ENCODE data around the gene MC2R.

MC2R gene

DNA sequence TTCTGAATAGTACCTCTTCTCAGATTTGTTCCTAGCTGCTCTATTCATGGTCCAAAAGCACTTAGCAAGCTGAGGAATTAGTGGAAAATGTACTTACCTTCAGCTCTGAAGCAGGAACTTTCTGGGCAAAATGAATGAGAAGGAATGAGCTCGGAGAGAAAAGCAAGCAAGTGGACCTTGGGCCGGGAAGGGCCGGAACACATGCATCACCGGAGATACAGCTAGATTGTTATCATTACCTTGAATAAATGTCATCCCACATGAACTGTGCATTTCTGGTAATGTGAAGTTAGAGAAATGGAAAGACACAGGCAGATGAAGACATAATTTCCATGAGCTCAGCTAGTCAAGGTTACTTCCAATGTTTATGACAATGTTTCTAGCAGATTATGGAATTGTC lies at the start of gene MC2R:
Gene MC2R (minus strand): TSS at position 146 of the 400 bp plus-strand sequence. CDS start 30,018 bp downstream, outside the sequence.
- Mint-ChIP-seq H3K27ac (no peak within 1 kb of the TSS), H3K27me3 (peaks cover 8% of the 10 kb centered on the region)

DNA sequence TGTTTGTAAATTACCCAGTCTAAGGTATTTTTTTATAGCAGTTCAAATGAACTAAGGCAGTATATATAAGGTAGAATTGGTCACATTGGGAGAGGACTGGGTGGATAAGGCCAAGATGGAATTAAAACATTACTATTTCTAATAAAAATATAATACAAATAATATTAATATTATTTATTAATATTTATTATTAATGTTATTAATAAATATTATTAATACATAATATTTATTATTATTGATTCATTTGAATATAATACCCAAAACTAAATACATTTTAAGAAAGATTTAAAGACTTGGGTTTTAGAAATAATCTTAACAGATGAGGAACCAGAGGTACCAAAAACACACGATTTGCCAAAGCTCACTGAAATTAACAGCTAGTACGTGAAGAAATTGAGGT lies 30.5 kb upstream of the MC2R start:
- no peaks in the 10 kb centered on the region for H3K4me1 Mint-ChIP-seq
- DNase-seq (no peak), ATAC-seq (no peak)
- peaks cover 0 to 23% of the 10 kb centered on the region in 2 donors for H3K9me3 Mint-ChIP-seq
- H3K27ac Mint-ChIP-seq: no peak overlapping the region
- H3K4me3 Mint-ChIP-seq: no peak overlapping the region
- no peaks in the 10 kb centered on the region for H3K27me3 Mint-ChIP-seq

More for the DNA sequence above, at the start of gene MC2R:
- Mint-ChIP-seq H3K4me3 (no peak within 1 kb of the TSS), H3K4me1 (no peaks in the 10 kb centered on the region), H3K9me3 (no peaks in the 10 kb centered on the region)
- ATAC-seq (no peak), DNase-seq (no peak)

DNA sequence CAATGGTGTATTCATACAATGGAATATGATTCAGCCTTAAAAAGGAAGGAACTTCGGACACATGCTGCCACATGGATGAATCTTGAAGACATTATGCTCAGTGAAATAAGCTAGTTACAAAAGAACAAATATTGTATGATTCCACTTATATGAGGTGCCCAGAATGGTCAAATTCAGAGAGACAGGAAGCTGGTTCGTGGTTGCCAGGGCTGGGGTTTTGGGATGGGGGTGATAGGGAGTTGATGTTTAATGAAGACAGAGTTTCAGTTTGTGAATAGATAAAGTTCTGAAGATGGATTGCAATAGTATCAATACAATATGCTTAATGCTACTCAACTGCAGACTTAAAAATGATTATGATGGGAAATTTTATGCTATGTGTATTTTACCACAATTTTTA lies 28.0 kb upstream of the MC2R start:
- Mint-ChIP-seq H3K27ac (no peak overlapping the region), H3K9me3 (peaks cover 0 to 23% of the 10 kb centered on the region in 2 donors), H3K27me3 (peaks cover 8% of the 10 kb centered on the region), H3K4me1 (peaks cover 6% of the 10 kb centered on the region), H3K4me3 (no peak overlapping the region)
- DNase-seq (no peak), ATAC-seq (no peak)

DNA sequence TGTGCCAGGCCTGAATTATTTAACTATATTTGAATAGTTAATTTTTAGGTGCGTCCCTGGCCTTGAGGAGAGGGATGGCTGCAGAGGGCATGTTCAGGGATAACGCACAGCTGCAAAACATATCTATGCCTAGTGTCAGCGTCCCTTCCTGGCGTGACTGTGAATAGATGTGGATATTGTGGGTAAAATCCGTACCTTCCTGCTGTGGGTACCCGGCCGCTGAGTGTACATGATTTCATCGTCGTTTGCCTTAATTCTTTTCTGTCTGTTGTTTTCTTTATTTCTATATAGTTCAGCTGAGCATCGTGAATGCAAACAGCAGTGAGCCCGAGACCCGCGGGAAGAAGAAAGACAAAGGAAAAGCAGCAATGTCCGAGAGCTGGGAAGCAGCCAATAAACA lies 25.0 kb upstream of the MC2R start:
- ATAC-seq: no peak
- H3K9me3 Mint-ChIP-seq: peaks cover 0 to 7% of the 10 kb centered on the region in 2 donors
- H3K27me3 Mint-ChIP-seq: peaks cover 8% of the 10 kb centered on the region
- no peak overlapping the region for H3K27ac Mint-ChIP-seq
- H3K4me1 Mint-ChIP-seq: peaks cover 6% of the 10 kb centered on the region
- H3K4me3 Mint-ChIP-seq: no peak overlapping the region
- DNase-seq: no peak

DNA sequence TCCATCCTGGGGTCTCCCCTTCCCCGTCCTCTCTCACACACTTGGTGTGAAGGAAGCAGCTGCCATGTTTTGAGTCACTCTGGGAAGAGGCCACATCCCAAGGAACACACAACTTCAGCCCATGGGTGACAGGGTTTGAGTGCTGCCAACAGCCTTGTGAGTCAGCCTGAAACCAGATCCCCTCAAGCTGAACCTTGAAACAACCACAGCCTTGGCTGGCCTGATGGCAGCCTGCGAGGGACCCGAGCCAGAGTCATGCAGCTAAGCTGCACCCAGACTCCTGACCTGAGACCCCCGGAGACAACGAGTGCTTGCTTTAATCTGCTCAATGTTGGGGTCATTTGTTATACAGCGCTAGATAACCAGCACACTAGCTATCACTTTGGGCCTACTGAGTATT lies 19.3 kb upstream of the MC2R start:
- H3K9me3 Mint-ChIP-seq: peaks cover 0 to 9% of the 10 kb centered on the region in 2 donors
- no peak overlapping the region for H3K27ac Mint-ChIP-seq
- peaks cover 8% of the 10 kb centered on the region for H3K27me3 Mint-ChIP-seq
- H3K4me3 Mint-ChIP-seq: no peak overlapping the region
- no peak for DNase-seq
- H3K4me1 Mint-ChIP-seq: peaks cover 6% of the 10 kb centered on the region
- ATAC-seq: no peak

DNA sequence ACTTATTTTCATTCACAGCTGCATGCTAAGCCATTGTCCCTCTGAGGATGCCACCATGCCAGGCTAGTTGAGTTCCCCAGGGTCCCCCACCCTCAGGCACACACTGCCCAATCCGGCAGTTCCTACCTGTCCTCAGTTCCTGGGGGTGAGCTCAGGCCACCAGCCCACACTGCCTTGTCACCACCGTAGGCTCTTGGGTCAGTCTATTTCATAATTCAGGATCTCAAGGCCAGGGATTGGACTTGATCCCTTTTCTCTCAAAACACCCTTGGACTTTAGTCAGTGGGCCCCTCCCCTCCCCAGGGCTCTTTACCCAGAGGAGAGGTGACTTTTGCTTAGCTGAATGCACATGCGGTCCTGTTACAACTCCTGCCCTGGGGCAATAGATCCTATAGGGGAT lies 18.7 kb upstream of the MC2R start:
- DNase-seq (no peak), ATAC-seq (no peak)
- Mint-ChIP-seq H3K9me3 (peaks cover 0 to 15% of the 10 kb centered on the region in 2 donors), H3K27me3 (peaks cover 7% of the 10 kb centered on the region), H3K4me3 (no peak overlapping the region), H3K4me1 (peaks cover 6% of the 10 kb centered on the region), H3K27ac (no peak overlapping the region)

DNA sequence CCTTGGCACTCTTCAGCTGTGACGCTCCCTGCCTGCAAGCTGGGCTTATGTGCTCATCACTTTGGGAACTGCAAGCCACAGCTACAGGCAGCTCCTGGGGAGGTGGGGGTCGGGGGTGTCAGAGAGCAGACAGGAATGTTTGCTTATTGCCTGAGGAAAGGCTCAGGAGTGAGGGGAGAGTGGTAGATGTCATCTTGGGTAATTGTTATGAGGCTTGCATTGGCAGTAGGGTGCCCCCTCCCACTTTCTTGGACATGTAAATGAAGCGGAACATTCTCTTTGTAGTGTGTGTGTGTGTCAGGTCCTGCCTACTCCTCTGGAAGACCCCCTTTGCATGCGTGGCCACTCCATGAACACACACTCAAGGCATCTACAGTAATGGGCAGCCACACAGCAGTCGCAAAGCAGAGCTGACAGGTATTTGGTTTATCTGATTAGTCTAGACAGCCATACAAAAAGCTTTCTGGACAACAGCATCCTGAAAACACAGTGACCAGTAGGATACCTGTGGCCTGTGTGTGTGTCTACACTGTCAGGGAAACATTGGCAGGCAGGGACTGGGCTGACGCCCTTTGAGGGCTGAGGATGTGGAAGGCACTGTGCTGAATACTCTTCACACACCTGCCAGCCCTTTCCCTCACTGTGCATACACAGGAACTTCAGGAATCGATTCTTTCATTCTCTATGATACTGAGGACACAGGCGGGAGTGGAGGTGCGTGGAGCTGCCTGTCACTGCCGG lies 17.1 kb upstream of the MC2R start:
- DNase-seq: no peak
- peaks cover 0 to 19% of the 10 kb centered on the region in 2 donors for H3K9me3 Mint-ChIP-seq
- H3K4me1 Mint-ChIP-seq: no peaks in the 10 kb centered on the region
- no peak for ATAC-seq
- H3K27me3 Mint-ChIP-seq: no peaks in the 10 kb centered on the region
- no peak overlapping the region for H3K27ac Mint-ChIP-seq
- H3K4me3 Mint-ChIP-seq: no peak overlapping the region

DNA sequence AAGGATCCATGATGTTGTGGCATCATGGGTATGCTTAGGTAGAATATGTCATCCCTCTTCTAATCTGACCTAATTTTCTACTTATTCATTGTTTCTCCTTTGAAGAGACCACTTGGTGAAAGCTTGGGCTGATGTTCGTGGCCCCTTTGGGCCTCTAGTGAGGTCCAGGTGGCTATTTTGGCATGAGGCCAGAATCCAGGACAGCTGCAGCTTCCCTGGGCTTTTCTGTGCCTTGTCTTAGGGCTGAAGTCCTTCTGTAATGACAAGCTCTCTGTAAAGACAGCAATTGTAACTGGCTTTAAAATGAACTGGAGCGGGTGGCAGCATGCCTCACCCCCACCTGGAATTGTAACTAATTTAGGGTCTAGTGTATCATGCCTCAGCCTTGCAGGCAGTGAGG lies 15.6 kb upstream of the MC2R start:
- Mint-ChIP-seq H3K4me3 (no peak overlapping the region), H3K9me3 (peaks cover 0 to 29% of the 10 kb centered on the region in 2 donors), H3K27ac (no peak overlapping the region), H3K27me3 (no peaks in the 10 kb centered on the region), H3K4me1 (no peaks in the 10 kb centered on the region)
- ATAC-seq: no peak
- DNase-seq: no peak

DNA sequence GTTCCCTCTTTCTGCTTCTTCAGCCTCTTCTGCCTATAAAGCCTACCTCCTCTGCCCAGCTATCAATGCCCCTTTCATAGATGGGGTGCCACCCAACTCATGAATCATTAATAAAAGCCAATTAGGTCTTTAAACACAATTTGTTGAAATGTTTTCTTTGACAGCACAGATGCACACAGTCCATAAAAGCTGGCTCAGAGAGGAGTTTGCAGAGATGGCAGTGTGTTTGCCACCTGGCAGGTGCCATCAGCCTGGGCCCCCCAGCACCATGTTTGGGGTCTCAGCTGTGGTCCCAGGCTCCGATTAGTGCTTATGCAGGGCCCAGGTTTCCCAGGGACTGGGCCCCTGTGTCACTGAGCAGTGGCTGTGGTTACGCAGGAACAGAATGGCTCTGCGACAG lies 7.9 kb upstream of the MC2R start:
- no peak overlapping the region for H3K4me3 Mint-ChIP-seq
- no peaks in the 10 kb centered on the region for H3K4me1 Mint-ChIP-seq
- no peaks in the 10 kb centered on the region for H3K27me3 Mint-ChIP-seq
- peaks cover 0 to 9% of the 10 kb centered on the region in 2 donors for H3K9me3 Mint-ChIP-seq
- DNase-seq: no peak
- peak overlapping the region in 1 of 2 donors; percentile 79 for H3K27ac Mint-ChIP-seq
- ATAC-seq: no peak

DNA sequence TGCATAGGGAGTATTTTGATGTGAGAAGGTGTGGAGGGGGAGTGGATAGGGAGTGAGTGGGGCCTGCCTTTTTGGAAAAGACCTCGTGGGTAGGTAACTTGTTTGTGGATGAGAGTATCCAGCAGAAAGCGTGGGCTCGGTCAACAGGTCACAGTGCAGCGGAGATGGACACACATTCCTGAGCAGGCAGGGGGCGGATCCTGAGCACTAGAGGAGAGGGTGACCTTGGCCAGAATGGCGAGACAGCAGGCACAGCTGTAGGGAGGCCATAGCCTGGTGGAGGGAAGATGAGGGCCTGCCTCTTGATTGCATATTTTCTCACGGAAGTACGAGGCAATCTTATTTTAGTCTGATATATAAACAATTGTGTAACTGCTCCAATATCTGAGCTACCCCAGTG lies 3.6 kb upstream of the MC2R start:
- peaks cover 8% of the 10 kb centered on the region for H3K27me3 Mint-ChIP-seq
- no peaks in the 10 kb centered on the region for H3K4me1 Mint-ChIP-seq
- H3K9me3 Mint-ChIP-seq: no peaks in the 10 kb centered on the region
- H3K4me3 Mint-ChIP-seq: no peak overlapping the region
- H3K27ac Mint-ChIP-seq: peak overlapping the region in 1 of 2 donors; percentile 57
- DNase-seq: no peak
- ATAC-seq: no peak

DNA sequence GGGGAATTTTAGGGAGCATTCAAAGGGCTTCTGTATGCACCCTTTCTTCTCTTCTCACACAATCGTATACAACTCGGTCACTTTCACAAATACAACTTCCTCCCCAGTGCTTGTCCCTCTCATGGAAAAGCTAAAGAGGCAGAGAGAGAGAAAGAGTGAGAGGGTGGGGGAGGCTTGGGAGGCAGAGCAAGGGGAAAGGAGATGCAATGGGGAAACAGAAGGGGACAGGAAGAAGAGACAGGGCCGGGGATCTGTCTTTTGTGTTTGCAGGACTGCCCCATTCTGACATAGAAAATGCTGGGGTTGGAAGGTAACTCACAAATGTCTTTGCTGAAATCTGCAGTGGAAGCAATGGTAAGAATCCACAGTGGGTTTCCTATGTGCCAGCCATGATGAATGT lies 2.1 kb upstream of the MC2R start:
- Mint-ChIP-seq H3K4me1 (no peaks in the 10 kb centered on the region), H3K27ac (no peak overlapping the region), H3K27me3 (peaks cover 8% of the 10 kb centered on the region), H3K9me3 (no peaks in the 10 kb centered on the region), H3K4me3 (no peak overlapping the region)
- ATAC-seq (no peak), DNase-seq (no peak)

DNA sequence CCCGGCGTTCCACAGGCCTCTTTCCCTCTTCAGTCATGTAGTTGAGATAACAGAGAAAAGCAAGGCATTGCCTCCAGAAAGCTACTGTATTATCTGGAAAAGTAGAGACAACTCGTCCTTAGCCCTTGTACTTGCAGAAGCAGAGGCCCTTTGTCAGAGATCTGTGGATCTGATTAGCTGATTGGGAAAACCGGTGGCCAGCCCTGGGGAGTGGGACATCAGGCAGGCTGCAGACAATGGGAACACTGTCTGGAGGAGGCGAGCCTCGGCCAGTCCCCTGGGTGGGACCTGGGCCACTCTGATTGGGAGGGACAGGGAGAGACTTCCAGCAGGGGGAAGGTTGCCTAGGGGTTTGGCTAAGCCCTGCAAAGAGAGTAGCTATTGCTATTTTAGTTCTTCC lies 1.2 kb upstream of the MC2R start:
- Mint-ChIP-seq H3K27me3 (peaks cover 8% of the 10 kb centered on the region), H3K9me3 (no peaks in the 10 kb centered on the region), H3K27ac (no peak overlapping the region), H3K4me3 (no peak overlapping the region), H3K4me1 (no peaks in the 10 kb centered on the region)
- DNase-seq (no peak), ATAC-seq (no peak)

DNA sequence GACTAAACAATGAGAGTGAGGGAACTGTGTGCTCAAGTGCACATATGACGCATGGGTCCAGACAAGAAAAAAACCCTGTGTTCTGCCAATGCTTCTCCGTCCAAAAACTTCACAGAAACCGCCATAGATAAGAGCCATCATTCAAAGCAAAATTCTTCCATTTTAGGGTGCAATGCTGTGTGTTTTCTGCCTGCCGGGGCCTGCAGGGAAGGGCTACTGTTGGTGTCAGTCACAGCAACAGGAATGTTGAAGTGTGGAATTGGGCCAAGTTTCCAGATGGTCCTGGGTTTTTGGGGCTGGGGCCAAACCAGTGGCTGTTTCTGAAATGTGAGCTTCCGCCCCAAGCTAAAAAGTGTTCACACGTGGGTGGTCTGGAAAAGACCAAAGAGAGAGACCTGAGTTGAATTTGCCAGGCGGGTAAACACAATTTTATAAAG lies 677 bp upstream of the MC2R start:
- ATAC-seq (no peak), DNase-seq (no peak)
- H3K4me3 Mint-ChIP-seq: no peak overlapping the region
- no peaks in the 10 kb centered on the region for H3K4me1 Mint-ChIP-seq
- no peak overlapping the region for H3K27ac Mint-ChIP-seq
- no peaks in the 10 kb centered on the region for H3K9me3 Mint-ChIP-seq
- peaks cover 8% of the 10 kb centered on the region for H3K27me3 Mint-ChIP-seq

DNA sequence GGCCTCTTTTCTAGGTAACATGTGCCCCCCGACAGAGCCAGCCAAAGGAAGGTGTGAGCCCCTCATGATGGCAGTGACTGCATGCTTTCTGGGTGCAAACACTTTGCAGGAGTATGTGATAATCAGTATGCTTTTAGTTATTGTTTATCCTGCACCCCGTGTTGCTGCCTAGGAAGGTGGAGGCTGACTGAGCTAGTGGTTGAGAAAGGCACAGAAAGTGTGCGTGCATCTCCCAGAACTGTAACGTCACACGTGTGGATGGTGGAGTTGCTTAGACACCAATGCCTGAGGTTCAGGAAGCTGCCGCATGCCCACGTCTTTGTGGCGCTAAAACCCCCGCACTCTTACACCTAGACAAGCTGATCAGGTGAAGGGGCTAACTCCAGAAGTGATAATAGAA lies 580 bp downstream of the MC2R start:
- no peak overlapping the region for H3K4me3 Mint-ChIP-seq
- no peaks in the 10 kb centered on the region for H3K4me1 Mint-ChIP-seq
- no peak for DNase-seq
- H3K27ac Mint-ChIP-seq: no peak overlapping the region
- no peak for ATAC-seq
- H3K27me3 Mint-ChIP-seq: peaks cover 8% of the 10 kb centered on the region
- no peaks in the 10 kb centered on the region for H3K9me3 Mint-ChIP-seq

DNA sequence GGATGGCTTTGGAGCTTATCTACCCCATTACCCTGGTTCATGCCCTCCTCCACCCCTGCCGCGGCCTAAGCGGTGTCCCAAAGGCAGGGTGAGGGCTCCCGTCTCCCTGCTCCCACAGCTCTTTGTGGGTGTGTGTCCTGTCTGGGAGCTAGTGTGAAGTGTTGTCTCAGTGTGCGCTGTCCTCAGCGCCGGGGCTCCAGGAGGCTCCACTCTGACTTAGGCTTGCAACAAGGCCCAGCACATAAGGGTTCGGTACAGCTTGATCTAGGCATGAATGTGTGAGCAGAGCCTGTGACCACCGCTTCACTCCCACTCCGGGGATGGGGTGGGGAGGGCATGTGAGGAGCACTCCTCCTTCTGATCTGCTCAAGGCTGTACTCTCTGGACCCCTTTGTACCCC lies 1.2 kb downstream of the MC2R start:
- no peak for ATAC-seq
- H3K4me1 Mint-ChIP-seq: no peaks in the 10 kb centered on the region
- peaks cover 8% of the 10 kb centered on the region for H3K27me3 Mint-ChIP-seq

DNA sequence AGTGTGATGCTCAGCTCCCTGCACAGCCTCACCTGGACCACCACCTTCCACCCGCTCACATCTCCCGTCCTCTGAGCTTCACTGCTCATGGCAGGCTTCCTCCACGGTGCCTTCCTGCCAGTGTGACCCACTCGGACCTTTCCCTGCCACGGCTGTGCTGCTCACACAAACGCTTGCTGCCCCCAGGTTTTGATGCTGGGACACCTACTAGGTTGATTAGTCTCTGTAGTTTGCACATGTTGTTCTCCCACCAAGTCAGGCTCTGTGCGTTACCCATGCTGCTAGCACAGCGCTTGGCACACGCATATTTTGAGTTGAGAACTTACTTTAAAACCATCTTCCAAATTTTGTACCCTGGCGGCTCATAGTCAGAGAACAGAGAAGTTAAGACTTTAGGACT lies 2.1 kb downstream of the MC2R start:
- Mint-ChIP-seq H3K9me3 (no peaks in the 10 kb centered on the region), H3K4me3 (no peak overlapping the region), H3K27me3 (peaks cover 8% of the 10 kb centered on the region), H3K27ac (no peak overlapping the region), H3K4me1 (no peaks in the 10 kb centered on the region)
- no peak for ATAC-seq
- DNase-seq: no peak

More for the DNA sequence above, 1.2 kb downstream of the MC2R start:
- Mint-ChIP-seq H3K4me3 (no peak overlapping the region), H3K9me3 (no peaks in the 10 kb centered on the region), H3K27ac (no peak overlapping the region)
- no peak for DNase-seq

DNA sequence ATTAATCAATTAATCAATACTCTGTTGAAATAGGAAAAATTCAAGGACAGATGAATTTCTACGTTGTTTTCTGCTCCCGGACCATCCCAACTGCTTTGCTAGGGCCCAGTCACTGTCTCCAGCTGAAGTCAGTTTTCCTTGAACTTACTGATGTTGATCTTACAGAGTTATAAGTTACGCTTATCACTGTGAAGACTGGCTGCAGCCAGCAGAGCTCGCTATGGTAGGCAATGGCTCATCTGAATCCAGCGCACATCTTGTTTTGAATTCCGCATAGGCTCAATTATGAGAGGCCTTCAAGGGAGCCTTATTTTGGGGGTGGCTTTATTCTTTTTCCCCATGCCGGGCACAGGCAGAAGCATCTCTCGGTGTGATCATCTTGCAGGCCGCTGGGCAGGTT lies 2.7 kb downstream of the MC2R start:
- Mint-ChIP-seq H3K4me1 (no peaks in the 10 kb centered on the region), H3K27ac (no peak overlapping the region), H3K4me3 (no peak overlapping the region), H3K9me3 (no peaks in the 10 kb centered on the region), H3K27me3 (peaks cover 8% of the 10 kb centered on the region)
- no peak for DNase-seq
- no peak for ATAC-seq

Data from stimulated activated naive CD8-positive, alpha-beta T cell treated with anti-CD3 and anti-CD28 coated beads, Interleukin-15, amount 100 ng/mL, for 72 hours (primary cell).